Measurements from ENCODE around the gene SKOR1.

Gene SKOR1, protein sequence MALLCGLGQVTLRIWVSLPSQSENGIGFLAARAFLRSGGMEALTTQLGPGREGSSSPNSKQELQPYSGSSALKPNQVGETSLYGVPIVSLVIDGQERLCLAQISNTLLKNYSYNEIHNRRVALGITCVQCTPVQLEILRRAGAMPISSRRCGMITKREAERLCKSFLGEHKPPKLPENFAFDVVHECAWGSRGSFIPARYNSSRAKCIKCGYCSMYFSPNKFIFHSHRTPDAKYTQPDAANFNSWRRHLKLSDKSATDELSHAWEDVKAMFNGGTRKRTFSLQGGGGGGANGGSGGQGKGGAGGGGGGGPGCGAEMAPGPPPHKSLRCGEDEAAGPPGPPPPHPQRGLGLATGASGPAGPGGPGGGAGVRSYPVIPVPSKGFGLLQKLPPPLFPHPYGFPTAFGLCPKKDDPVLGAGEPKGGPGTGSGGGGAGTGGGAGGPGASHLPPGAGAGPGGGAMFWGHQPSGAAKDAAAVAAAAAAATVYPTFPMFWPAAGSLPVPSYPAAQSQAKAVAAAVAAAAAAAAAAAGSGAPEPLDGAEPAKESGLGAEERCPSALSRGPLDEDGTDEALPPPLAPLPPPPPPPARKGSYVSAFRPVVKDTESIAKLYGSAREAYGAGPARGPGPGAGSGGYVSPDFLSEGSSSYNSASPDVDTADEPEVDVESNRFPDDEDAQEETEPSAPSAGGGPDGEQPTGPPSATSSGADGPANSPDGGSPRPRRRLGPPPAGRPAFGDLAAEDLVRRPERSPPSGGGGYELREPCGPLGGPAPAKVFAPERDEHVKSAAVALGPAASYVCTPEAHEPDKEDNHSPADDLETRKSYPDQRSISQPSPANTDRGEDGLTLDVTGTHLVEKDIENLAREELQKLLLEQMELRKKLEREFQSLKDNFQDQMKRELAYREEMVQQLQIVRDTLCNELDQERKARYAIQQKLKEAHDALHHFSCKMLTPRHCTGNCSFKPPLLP

DNA sequence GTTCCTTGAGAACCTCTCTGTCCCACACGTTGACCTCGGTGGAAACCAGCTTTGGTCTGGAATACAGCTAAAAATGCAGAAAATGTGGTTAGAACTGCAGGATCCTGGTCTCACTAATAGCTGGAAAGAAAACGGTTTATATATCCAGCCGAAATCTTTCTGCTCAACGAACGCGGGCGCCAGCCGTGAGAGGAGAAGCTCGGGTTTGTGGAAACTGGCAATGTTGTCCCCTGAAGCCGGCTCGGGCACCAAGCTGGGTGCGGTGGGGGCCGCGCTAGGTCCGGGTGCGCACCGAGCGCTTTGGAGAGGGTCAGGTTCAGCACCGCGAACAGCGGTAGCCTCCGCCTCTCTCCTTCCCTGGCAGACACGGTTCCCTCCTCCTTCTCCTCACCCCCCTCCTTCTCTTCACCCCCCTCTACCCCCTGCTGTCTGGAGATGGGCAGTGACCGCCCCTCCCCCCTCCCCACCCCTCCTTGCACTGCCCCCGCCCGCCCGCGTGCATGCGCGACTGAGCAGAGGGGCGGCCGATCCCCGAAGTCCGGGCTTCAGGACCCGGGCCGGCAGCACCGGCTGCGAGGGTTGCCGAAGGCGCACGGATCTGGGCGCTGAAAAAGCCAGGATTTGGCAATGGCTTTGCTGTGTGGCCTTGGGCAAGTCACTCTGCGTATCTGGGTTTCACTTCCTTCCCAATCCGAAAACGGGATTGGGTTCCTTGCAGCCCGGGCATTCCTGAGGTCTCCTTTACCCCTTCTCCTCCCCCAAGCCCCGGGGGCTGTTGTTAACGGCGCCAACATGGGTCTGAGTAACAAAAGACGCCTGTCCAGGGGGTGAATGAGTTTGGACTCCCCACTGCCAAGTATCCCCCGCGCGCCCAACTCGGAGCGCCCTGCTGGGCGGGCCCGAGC lies at the start of gene SKOR1:
SKOR1 (plus strand) TSS at position 534 of the 905 bp plus-strand sequence; CDS start at position 628, 94 bp downstream.
- no peak for DNase-seq (ENCODE audit: low read depth in 1 of 2, low spot score in 1 of 2)

DNA sequence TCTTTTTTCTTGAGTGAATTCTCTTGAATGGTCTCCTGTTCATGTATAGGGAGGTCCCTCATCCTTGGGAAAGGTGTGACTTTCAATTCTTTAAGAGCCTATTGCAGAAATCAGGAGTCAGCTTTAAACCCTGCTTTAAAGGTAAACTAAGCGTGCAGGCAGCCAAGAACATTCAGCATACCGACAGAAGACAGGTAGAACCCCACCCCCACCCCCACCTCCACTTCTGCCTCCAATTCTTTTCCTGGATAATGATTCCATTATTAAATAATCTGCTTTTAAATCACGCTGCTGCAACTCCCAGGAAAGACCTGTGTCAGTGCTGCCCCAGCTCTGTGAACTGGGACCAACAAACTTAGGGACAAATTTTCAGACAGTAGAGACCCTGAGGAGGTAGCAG lies 49.3 kb upstream of the SKOR1 start:
- DNase-seq (ENCODE audit: low read depth in 1 of 2, low spot score in 1 of 2), result no peak

DNA sequence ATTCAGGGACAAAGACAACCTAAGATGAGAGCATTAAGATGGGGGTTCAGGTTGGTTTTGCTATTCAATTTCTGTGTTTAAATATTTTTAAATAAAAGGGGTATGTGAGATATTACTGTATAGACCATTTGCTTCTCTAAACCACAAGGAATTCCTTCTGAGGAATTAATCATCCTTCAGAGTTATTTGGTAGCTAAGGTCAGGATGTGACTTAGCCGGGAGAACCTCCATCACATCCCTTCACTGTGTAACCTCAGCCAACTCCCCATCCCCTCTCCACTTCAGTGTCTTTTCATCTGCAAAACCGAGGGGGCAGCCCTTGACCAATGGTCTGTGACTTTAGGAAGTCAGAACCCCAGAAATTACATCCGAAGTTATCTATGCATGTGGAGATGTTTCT lies 48.7 kb upstream of the SKOR1 start:
- DNase-seq (ENCODE audit: low read depth in 1 of 2, low spot score in 1 of 2), result no peak

DNA sequence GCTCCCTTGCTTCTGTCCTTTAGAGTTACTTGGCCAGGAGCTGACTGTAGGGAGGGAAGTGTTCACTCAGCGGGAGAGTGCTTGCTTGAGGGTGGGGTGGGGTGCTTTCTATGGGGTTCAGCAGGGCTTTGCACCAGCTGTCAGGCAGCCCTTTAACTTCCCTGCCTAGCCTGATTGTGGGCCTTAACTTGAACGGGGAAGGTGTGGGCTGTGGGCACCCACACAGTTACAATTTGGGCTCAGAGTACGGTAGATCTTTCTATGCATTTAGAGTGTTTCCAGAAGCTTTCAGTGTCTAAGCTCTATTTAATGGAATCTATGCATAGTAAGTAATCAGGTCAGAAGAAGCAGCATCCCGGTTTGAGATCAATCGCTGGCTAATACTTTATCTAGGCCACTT lies 48.2 kb upstream of the SKOR1 start:
- no peak for DNase-seq (ENCODE audit: low read depth in 1 of 2, low spot score in 1 of 2)

DNA sequence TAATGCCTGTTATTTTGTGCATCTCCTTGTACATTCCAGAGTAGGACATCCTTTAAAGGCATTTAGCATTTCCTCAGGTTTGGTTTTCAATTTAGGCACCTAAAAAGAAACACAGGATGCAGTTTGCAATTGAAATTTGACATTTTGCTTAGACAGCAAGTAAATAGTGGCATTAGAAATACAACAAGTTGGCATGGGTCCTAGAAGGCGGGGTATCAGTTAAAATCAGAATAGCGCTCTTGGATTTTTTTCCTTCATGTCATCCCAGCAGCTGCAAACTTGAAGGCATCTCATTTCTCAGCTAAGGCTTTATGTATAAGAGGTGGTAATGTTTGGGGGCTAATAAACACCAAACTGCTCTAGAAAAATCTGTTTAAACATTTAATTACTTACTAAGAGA lies 47.5 kb upstream of the SKOR1 start:
- DNase-seq (ENCODE audit: low read depth in 1 of 2, low spot score in 1 of 2), result no peak

DNA sequence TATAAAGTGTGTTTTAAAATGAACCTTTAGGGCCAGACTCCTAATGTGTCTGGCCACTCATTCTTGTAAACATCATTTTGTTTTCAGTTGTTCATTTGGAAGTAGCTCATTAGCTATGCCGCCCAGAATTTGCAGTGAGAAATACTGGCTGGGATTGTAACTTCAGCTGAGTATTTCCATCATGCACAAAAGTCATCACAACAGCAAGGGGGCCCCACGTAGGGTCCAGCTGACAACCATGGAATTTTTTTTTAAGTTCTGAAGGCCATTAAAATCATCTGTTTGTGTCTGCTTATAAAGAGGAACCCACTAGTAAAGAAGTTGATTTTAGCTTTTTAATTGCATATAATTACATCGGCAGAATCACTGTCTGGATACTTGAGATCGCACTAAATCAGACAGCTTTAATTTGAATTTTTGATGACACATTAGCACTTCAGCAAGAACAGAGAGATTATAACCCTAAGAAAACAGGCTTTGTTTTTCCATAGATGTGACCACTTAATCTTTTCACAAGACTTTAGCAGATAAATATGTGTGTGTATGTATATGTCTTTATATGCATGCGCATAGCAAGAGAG lies 46.3 kb upstream of the SKOR1 start:
- DNase-seq (ENCODE audit: low read depth in 1 of 2, low spot score in 1 of 2), result no peak

DNA sequence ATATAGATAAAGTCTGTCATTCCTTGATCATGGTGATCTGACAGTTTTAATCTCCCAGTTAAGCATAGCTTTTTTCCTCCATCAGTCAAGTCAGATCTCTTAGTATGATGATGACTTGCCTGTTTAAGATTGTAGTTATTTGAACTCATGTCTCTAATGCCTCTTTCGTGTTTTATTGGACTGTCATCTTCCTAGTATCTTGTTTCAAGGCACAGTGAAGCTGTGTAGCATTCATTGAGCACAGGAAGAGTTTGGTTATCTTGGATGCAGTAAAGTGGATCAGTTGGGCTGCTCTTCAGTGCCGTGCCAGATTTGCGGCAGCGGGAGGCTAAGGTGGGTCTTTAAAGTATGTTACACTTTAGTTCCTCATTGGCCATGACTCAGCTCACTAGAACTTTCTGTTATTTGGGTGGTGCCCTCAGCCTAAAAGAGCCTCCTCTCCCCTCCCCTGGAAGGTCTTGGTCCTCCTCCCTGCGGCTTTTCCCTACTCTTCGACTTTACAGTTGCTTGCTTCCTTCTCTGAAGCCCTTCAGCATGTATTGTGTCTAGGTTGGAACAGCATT lies 45.7 kb upstream of the SKOR1 start:
- DNase-seq (ENCODE audit: low read depth in 1 of 2, low spot score in 1 of 2), result no peak

DNA sequence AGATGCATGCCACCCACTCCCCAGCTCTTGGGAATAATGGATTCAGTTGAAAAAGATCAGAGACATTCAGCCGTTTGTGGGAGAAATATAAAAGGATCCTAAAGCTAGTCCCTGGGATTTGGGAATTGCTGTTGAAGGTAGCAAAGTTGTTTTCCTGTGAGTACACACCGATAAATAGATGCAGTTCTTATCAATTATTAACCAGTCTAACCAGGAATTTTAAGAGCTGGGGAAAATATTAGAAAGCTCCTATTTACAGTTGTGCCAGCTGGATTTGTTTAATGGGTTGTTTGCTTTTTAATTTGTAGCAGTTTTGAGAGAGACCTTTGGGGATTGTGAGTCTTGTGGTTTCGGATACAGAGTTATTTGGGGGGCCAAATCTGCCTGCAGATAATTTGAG lies 44.2 kb upstream of the SKOR1 start:
- DNase-seq (ENCODE audit: low read depth in 1 of 2, low spot score in 1 of 2), result no peak

DNA sequence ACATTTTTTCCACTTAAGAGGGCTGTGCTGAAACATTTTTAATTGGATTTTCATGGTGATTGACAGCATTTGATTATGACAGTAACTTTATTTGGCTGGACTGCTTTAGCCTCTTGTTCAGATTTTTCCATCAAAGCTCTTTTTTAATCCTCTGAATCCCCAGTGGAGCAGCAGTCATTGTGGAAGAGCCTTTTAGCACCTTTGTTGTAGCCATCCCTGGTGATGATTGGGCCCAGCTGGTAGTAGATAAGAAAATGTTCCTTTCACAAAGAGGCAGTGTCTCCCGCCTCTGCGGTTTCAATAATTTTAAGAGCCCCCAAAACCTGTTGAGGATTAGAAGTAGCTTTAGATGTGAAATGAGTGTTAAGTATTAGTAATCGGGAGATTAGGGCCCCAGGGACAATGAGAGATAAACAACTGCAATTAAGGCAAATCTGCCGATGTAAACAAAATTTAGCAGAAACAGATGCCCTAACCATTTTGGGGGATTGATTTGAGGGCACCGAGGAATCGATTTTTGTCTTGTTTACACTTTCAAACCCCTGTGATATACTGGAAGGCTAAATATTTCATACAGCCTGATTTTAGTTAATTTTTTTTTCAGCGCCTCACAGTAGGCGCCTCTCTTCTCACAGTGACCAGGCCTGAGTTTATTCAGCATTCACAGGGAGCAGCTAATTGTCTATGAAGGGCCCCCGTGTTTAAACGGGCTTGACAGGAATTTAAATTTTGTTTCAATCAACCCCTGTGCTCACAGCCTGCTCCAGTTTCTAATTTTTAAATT lies 43.2 kb upstream of the SKOR1 start:
- no peak for DNase-seq (ENCODE audit: low read depth in 1 of 2, low spot score in 1 of 2)

DNA sequence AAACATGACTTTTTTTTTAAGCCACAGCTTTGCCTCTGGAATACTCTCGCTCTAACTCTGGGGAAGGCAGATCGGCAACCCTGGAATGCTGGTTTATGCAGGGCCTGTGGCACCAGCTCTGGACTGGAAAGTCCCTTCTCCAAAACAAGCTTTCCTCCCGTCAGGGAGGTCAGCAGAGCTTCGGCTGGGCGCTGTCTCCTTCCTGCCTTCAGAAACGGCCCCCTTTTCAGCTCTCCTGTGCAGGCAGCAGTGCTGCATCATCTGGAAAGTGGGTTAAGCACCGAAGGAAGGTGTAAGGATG lies 42.7 kb upstream of the SKOR1 start:
- DNase-seq (ENCODE audit: low read depth in 1 of 2, low spot score in 1 of 2), result no peak

DNA sequence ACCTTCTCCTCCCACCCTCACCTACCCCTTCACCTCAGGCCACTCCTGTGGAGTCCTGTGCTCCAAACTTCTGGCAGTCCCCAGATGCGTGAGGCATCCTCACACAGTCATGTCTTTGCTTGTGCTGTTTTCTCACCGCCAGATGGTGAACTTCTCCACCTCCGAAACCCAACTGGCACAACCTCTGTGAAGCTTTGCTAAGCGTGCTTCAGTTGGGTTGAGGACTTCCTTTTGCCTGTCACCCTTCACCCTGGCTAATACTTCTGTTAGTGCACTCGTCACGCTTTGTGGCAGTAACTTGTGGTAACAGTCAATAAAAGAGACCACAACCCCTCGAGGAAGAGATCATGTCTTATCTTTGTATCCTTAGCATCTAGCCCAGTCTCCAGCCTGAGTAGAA lies 42.0 kb upstream of the SKOR1 start:
- peak in 1 of 2 donors; percentile 16 for DNase-seq (ENCODE audit: low read depth in 1 of 2, low spot score in 1 of 2)

DNA sequence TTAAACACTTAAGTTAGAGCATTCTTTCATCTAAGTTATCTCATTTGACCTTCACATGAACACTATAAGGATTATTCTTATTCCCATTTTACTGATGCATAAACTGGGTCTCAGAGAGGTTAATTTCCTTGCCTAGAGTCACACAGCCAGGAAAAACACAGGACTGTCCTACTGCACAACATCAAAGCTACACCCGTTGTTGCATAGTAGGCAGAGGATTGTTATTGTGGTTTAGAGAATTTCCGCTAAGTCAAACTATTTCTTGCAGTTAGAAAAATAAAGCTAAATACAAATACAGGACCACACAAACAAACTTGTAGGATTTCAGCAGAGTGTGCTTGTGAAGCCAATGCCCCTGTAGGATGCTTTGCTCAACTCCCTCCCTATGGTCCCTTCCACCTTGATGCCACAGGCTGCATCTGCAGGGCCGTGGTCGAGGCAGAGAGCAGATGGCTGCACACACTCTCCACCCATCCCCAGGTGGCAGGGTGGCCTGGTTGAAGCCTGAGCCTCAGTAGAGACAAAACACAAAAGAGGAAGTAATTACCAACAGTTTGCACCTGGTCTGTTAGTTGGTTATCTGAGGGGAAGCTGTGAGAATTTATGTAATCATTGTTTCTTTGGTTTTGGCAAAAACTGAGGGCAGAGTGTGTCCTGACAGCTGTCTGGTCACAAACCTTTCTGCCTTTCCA lies 41.1 kb upstream of the SKOR1 start:
- DNase-seq (ENCODE audit: low read depth in 1 of 2, low spot score in 1 of 2), result no peak

DNA sequence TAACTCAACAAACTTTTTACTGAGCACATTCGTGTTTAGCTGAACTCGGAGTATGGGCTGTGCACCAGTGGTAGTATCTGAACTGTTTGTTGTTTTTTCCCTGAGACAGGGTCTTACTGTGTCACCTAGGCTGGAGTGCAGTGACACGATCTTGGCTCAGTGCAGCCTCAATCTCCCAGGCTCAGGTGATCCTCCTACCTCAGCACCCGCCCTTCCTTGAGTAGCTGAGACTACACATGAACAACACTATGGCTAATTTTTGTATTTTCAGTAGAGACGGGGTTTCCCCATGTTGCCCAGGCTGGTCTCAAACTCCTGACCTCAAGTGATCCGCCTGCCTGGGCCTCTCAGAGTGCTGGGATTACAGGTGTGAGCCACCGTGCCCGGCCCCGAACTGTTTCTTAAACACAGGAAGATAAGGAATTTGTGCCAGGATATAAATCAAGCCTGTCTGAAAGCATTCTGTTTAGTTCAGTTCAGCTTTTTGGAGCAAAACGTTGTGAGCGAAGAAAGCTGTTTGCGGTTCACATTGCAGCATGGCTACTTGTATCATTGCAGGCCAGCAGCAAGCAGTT lies 40.4 kb upstream of the SKOR1 start:
- no peak for DNase-seq (ENCODE audit: low read depth in 1 of 2, low spot score in 1 of 2)

DNA sequence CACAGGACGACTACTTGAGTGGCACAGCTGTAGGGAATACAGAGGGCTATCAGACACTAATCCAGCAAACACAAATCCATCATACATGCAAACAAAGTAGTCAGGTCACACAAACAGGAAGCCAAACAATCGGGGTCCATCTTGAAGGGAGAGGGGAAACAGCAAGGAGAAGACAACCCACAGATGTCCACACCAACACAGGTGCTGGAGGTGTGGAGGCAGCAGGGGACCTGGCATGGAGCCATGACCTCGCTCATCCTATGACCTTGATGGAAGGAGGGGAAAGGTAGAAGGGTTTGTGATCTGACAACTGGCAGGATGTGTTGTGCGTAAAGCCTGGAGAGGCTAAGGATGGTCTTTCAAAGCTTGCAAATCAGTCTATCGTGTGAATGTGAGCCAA lies 39.9 kb upstream of the SKOR1 start:
- DNase-seq (ENCODE audit: low read depth in 1 of 2, low spot score in 1 of 2), result no peak

DNA sequence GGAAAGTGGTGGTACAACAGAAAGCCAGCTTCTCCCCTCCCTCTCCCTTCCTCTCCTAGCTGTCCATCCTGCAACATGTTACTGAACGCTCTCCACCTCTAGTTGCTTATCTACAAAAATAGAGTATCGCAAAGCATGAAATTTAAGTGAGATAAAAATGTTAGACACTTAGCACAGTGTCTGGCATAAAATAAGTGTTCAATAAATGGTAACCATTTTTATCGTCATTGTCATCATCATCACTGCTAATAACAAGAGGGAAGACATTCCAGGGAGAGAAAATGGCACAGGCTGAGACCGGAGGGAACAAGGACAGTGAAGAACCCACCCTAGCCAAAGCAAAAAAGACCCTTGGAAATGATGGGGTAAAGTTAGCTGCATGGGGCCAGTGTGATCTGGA lies 38.7 kb upstream of the SKOR1 start:
- no peak for DNase-seq (ENCODE audit: low read depth in 1 of 2, low spot score in 1 of 2)

DNA sequence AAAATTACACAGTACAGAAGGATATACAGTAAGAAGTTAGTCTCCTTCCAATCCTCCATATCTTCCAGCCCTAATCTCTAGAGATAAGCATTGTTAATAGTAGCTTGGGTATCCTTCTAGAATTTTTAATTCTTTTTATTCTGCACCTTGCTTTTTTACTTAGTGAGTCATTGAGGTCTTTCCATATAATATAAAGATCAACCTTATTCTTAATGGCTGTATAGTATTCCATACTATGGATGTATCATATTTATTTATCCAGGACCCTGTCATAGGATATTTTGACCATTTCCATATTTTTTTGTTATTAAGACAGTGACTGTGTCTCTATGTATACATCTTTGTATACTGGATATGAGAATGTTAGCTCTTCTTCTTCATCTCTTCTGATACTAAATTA lies 36.3 kb upstream of the SKOR1 start:
- no peak for DNase-seq (ENCODE audit: low read depth in 1 of 2, low spot score in 1 of 2)

DNA sequence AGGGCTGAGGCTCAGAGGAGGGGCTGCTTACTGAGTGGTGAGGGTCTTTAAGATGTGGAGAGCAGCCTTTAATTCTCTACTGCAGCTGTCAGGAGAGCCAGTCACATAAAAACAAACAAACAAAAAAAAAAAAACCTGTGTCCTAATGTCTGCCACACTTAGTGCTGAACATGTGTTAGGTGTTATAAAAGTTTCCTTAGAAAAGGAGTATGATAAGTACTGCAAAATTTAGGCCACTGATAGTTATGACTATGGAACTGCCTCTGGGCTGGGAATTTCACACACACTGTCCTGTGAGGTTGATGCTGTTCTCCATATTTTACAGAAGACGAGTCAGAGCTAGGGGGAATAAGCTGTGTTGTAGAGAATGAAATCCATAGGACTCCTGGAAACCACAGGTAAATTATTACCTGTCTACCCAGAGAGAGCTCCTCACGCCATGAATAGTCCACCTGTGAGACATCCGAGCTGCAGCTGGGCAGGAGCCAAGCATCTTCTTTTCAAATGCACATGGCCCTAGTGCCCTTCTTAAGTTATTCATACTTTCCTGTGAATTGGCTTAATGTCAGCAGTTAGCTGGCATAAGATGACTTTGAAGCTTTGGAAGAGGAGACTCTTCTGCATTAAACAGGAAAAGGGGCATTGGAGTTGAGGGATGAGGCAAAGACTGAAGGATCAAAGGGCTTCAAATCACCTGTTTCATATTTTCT lies 34.5 kb upstream of the SKOR1 start:
- no peak for DNase-seq (ENCODE audit: low read depth in 1 of 2, low spot score in 1 of 2)

DNA sequence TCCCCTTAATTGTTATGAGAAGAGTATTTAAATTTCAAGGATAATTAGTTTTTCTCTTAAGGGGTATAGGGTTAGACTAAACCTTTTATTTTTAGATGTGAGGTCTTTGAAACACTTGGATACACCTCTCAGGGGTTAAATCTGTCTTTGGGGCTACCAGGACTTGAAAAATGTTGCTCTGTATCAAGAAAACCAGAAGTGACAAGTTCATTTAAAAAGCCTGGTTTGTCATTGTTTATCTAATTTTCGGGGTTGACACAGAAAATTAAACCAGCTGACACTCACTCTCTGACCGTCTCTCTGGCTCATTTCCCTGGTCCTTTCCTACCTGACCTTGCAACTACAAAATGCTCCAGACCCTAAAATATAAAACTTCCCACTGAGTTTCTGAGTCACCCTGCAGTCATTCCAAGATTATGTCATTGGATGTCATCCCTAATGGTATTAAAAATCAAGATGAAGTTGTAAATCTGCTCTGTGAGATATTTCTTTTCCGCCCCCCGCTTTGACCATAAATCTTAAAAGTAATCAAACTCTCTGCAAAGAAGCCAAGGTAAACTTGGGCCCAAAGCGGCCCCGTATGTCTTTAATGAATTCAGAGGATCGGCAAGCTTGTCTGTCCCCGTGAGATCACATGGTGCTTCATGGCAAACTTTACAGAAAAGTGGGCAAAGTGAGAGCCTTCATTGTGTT lies 32.9 kb upstream of the SKOR1 start:
- DNase-seq (ENCODE audit: low read depth in 1 of 2, low spot score in 1 of 2), result no peak

Measured in stimulated activated CD4-positive, alpha-beta T cell treated with anti-CD3 and anti-CD28 coated beads, Interleukin-15, amount 100 ng/mL, for 1 hour (primary cell).